Activated T-cell treated with anti-CD3 and anti-CD28 coated beads, Interleukin-2, amount 50 U/mL, for 24 hours (primary cell): ENCODE measurements around the gene GIGYF2.
"Not testable (repeated sequence)": the region's sequence is repeated elsewhere in the genome, so short reads cannot be mapped to it uniquely, and the experiment has no call there.

Experiments used
- DNase-seq: peaks from one replicate; pipeline ENCODE4 v3.0.0-alpha.2; 2020
- H3K27ac Mint-ChIP-seq: 2 replicates; pipeline ENCODE4 v1.8.0; 2020; ENCODE audit warnings: mild to moderate bottlenecking, mixed read lengths
- H3K27me3 Mint-ChIP-seq: 2 replicates; pipeline ENCODE4 v1.8.0; 2020; ENCODE audit warnings: mixed read lengths
- H3K36me3 Mint-ChIP-seq: 2 replicates; pipeline ENCODE4 v1.8.0; 2020; ENCODE audit warnings: low read depth, mixed read lengths
- H3K4me1 Mint-ChIP-seq: 2 replicates; pipeline ENCODE4 v1.8.0; 2020; ENCODE audit warnings: low read depth, mixed read lengths
- H3K4me3 Mint-ChIP-seq: 2 replicates; pipeline ENCODE4 v1.8.0; 2020; ENCODE audit warnings: mild to moderate bottlenecking, moderate library complexity, mixed read lengths
- H3K9me3 Mint-ChIP-seq: 2 replicates; pipeline ENCODE4 v1.8.0; 2020; ENCODE audit warnings: mixed read lengths

GIGYF2 gene

DNA sequence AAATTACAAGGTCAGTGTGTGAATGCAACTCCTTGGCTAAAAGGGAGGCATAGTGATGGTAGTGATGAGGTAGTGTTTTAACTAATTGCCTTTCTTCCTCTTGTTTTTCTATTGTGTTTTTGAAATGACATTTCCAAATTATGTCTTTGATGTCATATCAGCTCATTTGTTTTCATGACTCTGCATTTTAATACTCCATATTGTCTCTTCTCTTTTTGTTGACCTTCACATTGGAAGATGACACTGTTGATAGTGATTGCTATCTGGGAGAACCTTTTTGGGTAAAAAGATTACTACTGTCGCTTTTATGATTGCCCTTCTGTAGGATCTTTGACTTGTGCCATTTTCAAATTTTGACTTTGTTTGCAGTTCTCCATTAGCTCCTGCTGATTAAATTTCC, 3.0 kb downstream of the GIGYF2 start:
- peaks cover 52% of the 10 kb centered on the region for H3K4me1 Mint-ChIP-seq
- H3K27me3 Mint-ChIP-seq, result no peaks in the 10 kb centered on the region
- no peak for DNase-seq
- peaks cover 3% of the 10 kb centered on the region for H3K9me3 Mint-ChIP-seq
- peak overlapping the region; percentile 96 for H3K4me3 Mint-ChIP-seq
- H3K36me3 Mint-ChIP-seq, result peaks cover 60% of the 10 kb centered on the region
- peak overlapping the region; percentile 6 for H3K27ac Mint-ChIP-seq

DNA sequence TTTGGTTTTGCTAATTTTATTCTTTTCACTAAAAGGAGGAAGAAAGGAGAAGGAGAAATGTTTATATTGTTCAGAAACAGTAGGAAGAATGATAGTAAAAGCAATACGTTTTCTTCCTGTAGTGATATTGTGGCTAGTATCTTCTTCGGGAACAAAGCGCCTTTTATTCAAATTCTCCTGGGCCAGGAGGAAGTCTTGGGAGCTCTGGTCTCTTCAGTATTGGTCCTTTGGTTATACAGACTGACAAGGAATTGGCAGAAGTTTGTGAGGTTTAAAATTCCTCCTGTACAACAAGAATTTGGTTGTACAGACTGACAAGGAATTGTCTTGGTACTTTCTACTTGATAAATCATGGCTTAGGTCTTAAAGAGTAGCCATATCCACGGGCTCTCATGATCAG, 9.9 kb downstream of the GIGYF2 start:
- DNase-seq, result no peak
- Mint-ChIP-seq H3K27me3 (no peaks in the 10 kb centered on the region), H3K4me3 (no peak overlapping the region), H3K4me1 (peaks cover 23% of the 10 kb centered on the region), H3K9me3 (no peaks in the 10 kb centered on the region), H3K27ac (no peak overlapping the region), H3K36me3 (peaks cover 73% of the 10 kb centered on the region)

DNA sequence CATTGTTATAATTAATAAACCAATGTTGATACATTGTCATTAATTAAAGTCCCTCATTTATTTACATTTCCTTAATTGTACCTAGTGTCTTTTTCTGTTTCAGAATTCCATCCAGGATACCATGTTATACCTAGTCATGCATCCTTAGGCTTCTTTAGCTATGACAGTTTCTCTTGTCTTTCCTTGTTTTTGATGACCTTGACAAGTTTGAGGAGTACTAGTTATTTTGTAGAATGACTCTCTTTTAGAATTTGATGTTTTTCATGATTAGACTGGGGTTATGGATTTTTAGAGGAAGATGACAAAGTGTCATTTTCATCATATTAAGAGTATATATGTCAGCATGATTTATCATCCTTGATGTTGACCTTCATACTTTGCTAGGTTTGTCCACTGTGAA, 16.4 kb downstream of the GIGYF2 start:
- Mint-ChIP-seq H3K4me3 (no peak overlapping the region), H3K27me3 (no peaks in the 10 kb centered on the region), H3K27ac (peak overlapping the region; percentile 16), H3K4me1 (peaks cover 34% of the 10 kb centered on the region), H3K36me3 (peaks cover 80% of the 10 kb centered on the region), H3K9me3 (no peaks in the 10 kb centered on the region)
- no peak for DNase-seq

- Mint-ChIP-seq H3K4me1 (peaks cover 41% of the 10 kb centered on the region), H3K36me3 (peaks cover 84% of the 10 kb centered on the region), H3K9me3 (peaks cover 3% of the 10 kb centered on the region), H3K4me3 (no peak overlapping the region), H3K27me3 (no peaks in the 10 kb centered on the region), H3K27ac (no peak overlapping the region)
- DNase-seq, result no peak
These were observed 17.8 kb downstream of the GIGYF2 start for GRCh38 chr2:232714969-232715368.

- not testable (repeated sequence) for H3K27ac Mint-ChIP-seq, H3K4me3 Mint-ChIP-seq, H3K27me3 Mint-ChIP-seq, H3K9me3 Mint-ChIP-seq, DNase-seq
- peaks cover 81% of the 10 kb centered on the region for H3K36me3 Mint-ChIP-seq
- H3K4me1 Mint-ChIP-seq, result peaks cover 55% of the 10 kb centered on the region
These were observed 22.9 kb downstream of the GIGYF2 start for GRCh38 chr2:232720056-232720455.

GRCh38 chr2:232721261-232721660, 24.1 kb downstream of the GIGYF2 start:
- no peak for DNase-seq
- Mint-ChIP-seq H3K27ac (no peak overlapping the region), H3K4me1 (peaks cover 46% of the 10 kb centered on the region), H3K4me3 (no peak overlapping the region), H3K9me3 (peaks cover 4% of the 10 kb centered on the region), H3K36me3 (peaks cover 82% of the 10 kb centered on the region), H3K27me3 (no peaks in the 10 kb centered on the region)

GRCh38 chr2:232721882-232722281, 24.8 kb downstream of the GIGYF2 start:
- Mint-ChIP-seq H3K27ac (peak overlapping the region; percentile 71), H3K4me3 (no peak overlapping the region), H3K9me3 (peaks cover 4% of the 10 kb centered on the region), H3K36me3 (peaks cover 79% of the 10 kb centered on the region), H3K4me1 (peaks cover 44% of the 10 kb centered on the region), H3K27me3 (no peaks in the 10 kb centered on the region)
- DNase-seq, result no peak

GRCh38 chr2:232723027-232723426, 25.9 kb downstream of the GIGYF2 start:
- H3K27ac Mint-ChIP-seq, result no peak overlapping the region
- no peak for DNase-seq
- H3K4me1 Mint-ChIP-seq, result peaks cover 36% of the 10 kb centered on the region
- H3K9me3 Mint-ChIP-seq, result peaks cover 4% of the 10 kb centered on the region
- no peak overlapping the region for H3K4me3 Mint-ChIP-seq
- H3K36me3 Mint-ChIP-seq, result peaks cover 79% of the 10 kb centered on the region
- no peaks in the 10 kb centered on the region for H3K27me3 Mint-ChIP-seq

GRCh38 chr2:232728785-232729184, 31.7 kb downstream of the GIGYF2 start:
- no peak for DNase-seq
- H3K9me3 Mint-ChIP-seq, result no peaks in the 10 kb centered on the region
- H3K36me3 Mint-ChIP-seq, result peaks cover 78% of the 10 kb centered on the region
- H3K27me3 Mint-ChIP-seq, result no peaks in the 10 kb centered on the region
- no peak overlapping the region for H3K4me3 Mint-ChIP-seq
- no peak overlapping the region for H3K27ac Mint-ChIP-seq
- H3K4me1 Mint-ChIP-seq, result peaks cover 10% of the 10 kb centered on the region

DNA sequence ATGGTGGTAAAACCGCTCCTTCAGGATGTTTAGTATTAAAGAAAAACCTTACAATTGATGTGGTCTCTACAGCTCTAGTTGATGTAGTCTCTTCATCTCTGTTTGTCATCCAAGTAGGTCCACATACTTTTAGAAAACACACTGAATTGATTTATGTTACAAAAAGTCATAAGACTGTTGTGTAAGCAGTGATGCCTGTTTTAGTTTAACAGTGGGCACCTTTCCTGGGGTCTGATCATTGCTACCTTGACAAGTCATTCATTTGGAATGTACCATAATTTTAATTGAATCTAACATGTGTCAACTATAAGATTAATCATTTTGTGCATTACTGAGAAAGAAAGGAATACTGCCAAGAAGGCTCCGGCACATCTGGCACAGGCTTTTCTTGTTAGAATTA, 34.3 kb downstream of the GIGYF2 start:
- peaks cover 73% of the 10 kb centered on the region for H3K36me3 Mint-ChIP-seq
- no peaks in the 10 kb centered on the region for H3K27me3 Mint-ChIP-seq
- peaks cover 10% of the 10 kb centered on the region for H3K4me1 Mint-ChIP-seq
- H3K4me3 Mint-ChIP-seq, result no peak overlapping the region
- no peak overlapping the region for H3K27ac Mint-ChIP-seq
- H3K9me3 Mint-ChIP-seq, result no peaks in the 10 kb centered on the region
- no peak for DNase-seq

DNA sequence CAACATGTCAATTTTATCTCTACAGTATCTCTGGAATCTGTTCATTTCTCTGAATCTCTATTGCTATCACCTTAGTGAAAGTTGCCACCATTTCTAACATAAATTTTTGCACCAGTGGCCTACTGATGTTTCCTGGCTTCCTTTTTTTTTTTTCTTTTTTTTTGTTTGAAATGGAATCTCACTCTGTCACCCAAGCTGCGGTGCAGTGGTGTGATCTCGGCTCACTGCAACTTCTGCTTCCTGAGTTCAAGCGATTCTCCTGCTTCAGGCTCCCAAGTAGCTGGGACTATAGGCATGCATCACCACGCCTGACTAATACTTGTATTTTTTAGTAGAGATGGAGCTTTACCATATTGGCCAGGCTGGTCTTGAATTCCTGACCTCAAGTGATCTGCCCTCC, 44.2 kb downstream of the GIGYF2 start:
- Mint-ChIP-seq H3K36me3 (peaks cover 70% of the 10 kb centered on the region), H3K4me3 (no peak overlapping the region), H3K9me3 (no peaks in the 10 kb centered on the region), H3K4me1 (peaks cover 8% of the 10 kb centered on the region), H3K27me3 (no peaks in the 10 kb centered on the region), H3K27ac (no peak overlapping the region)
- DNase-seq, result no peak

- DNase-seq, result no peak
- Mint-ChIP-seq H3K4me3 (no peak overlapping the region), H3K27ac (no peak overlapping the region), H3K4me1 (peaks cover 8% of the 10 kb centered on the region), H3K36me3 (peaks cover 65% of the 10 kb centered on the region), H3K9me3 (no peaks in the 10 kb centered on the region), H3K27me3 (no peaks in the 10 kb centered on the region)
These were observed 44.8 kb downstream of the GIGYF2 start for GRCh38 chr2:232741972-232742371.

DNA sequence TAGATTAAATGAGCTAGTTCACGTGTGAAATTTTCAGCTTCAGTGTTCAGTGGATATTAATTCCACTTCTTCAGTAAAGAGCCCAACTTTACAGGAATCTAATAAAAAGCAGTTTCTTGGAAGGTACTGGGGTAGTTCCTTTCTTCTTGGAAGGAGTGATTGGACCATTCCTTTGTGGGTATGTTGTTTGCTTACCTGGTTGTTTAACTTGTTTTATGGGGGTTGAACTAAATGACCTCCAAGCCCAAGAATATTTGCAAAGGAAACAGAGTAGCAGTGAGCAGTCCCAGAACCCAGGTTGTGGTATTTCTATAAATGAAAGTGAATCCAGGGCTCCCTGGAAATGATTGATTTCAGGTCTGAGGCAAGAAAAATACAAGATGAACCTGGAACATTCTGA, 47.8 kb downstream of the GIGYF2 start:
- no peak overlapping the region for H3K4me3 Mint-ChIP-seq
- DNase-seq, result no peak
- H3K9me3 Mint-ChIP-seq, result no peaks in the 10 kb centered on the region
- H3K36me3 Mint-ChIP-seq, result peaks cover 68% of the 10 kb centered on the region
- no peak overlapping the region for H3K27ac Mint-ChIP-seq
- H3K4me1 Mint-ChIP-seq, result peaks cover 27% of the 10 kb centered on the region
- no peaks in the 10 kb centered on the region for H3K27me3 Mint-ChIP-seq

- Mint-ChIP-seq H3K4me1 (peaks cover 26% of the 10 kb centered on the region), H3K27me3 (no peaks in the 10 kb centered on the region), H3K4me3 (no peak overlapping the region), H3K9me3 (no peaks in the 10 kb centered on the region), H3K36me3 (peaks cover 75% of the 10 kb centered on the region), H3K27ac (peak overlapping the region; percentile 82)
- DNase-seq, result no peak
These were observed 50.9 kb downstream of the GIGYF2 start for GRCh38 chr2:232748038-232748437.

- Mint-ChIP-seq H3K4me3 (no peak overlapping the region), H3K36me3 (peaks cover 76% of the 10 kb centered on the region), H3K4me1 (peaks cover 23% of the 10 kb centered on the region), H3K27ac (peak overlapping the region; percentile 12), H3K27me3 (no peaks in the 10 kb centered on the region), H3K9me3 (no peaks in the 10 kb centered on the region)
- no peak for DNase-seq
These were observed 52.2 kb downstream of the GIGYF2 start for GRCh38 chr2:232749331-232749730.

- Mint-ChIP-seq H3K27me3 (no peaks in the 10 kb centered on the region), H3K4me3 (no peak overlapping the region), H3K9me3 (no peaks in the 10 kb centered on the region), H3K4me1 (peaks cover 19% of the 10 kb centered on the region), H3K36me3 (peaks cover 70% of the 10 kb centered on the region), H3K27ac (no peak overlapping the region)
- no peak for DNase-seq
These were observed 53.1 kb downstream of the GIGYF2 start for GRCh38 chr2:232750135-232750671.
